ENCODE measurements around the gene KIF16B. TPM values are rescaled to one million over a fixed set of nuclear protein-coding genes. Genes with fewer than 3 reads are reported as not detected.

The KIF16B gene
- total and polyA plus RNA-seq, 2 of the 8 experiments (the other 6 are each of a cell fraction or from before 2014, with no cell fraction given) = 3.0 to 9.2 TPM

GRCh38 chr20:16451001-16451400, 122.2 kb downstream of the KIF16B start:
- no peaks in the 10 kb centered on the region for H3K79me2 ChIP-seq (ENCODE audit: control insufficient read depth in 1 of 2, insufficient read depth in 2 of 2, low read length in 2 of 2)
- H3K79me1 ChIP-seq (ENCODE audit: low read depth, low read length) = no peaks in the 10 kb centered on the region; the same call in 1 of the 2 replicates
- H3K27me3 ChIP-seq (replicated peaks in 1 of 4; ENCODE audit: control insufficient read depth in 3 of 4, extremely low read depth in 1 of 4, insufficient read depth in 3 of 4, low read length in 3 of 4) = no peaks in the 10 kb centered on the region; a peak in 1 of 7 replicates
- no peak overlapping the region for H2AFZ ChIP-seq (ENCODE audit: low read length)
- H3K9ac ChIP-seq (replicated peaks in 1 of 4; ENCODE audit: extremely low read depth in 1 of 4, low read depth in 3 of 4, low read length in 3 of 4) = no peak overlapping the region
- H3K23me2 ChIP-seq (ENCODE audit: low read depth, low read length) = no peaks in the 10 kb centered on the region
- no peak overlapping the region for H3K14ac ChIP-seq (ENCODE audit: insufficient read length)
- H2AK5ac ChIP-seq (ENCODE audit: low read depth, low read length) = no peak overlapping the region
- no peak overlapping the region for H4K91ac ChIP-seq (replicated peaks; ENCODE audit: insufficient read length, low read length)
- H4K8ac ChIP-seq (ENCODE audit: extremely low read depth, insufficient read depth, low read length) = no peak overlapping the region
- H4K5ac ChIP-seq (ENCODE audit: insufficient read length, low read depth, low read length) = no peak overlapping the region
- no peaks in the 10 kb centered on the region for H4K20me1 ChIP-seq (replicated peaks in 1 of 2; ENCODE audit: control insufficient read depth in 1 of 2, insufficient read depth in 2 of 2, low read length in 2 of 2)
- no peak overlapping the region for H2BK120ac ChIP-seq (replicated peaks; ENCODE audit: low read depth, low read length)
- no peaks in the 10 kb centered on the region for H3K36me3 ChIP-seq (ENCODE audit: control insufficient read depth in 2 of 4, insufficient read depth in 4 of 4, low read length in 3 of 4)
- no peak overlapping the region for H3K56ac ChIP-seq (replicated peaks; ENCODE audit: insufficient read length, low read depth, low read length)
- no peak overlapping the region for H2BK12ac ChIP-seq (ENCODE audit: low read depth, low read length)
- FAIRE-seq (no peak), DNase-seq (ENCODE audit: low read depth in 1 of 2, low spot score in 2 of 2) (no peak)
- WGBS, 2 experiments (ENCODE audit: extremely low coverage in 1 of 2, insufficient coverage in 1 of 2, insufficient read length in 1 of 2, insufficient replicate concordance in 2 of 2, low coverage in 1 of 2, low lambda C conversion rate in 2 of 2, missing lambda C conversion rate in 1 of 2) = 94% methylated on average over 8 of the region's 8 CpGs; no CpG with 5 or more reads in 1 of the 2 experiments
- no peak overlapping the region for H2BK15ac ChIP-seq (ENCODE audit: low read length)
- H3K18ac ChIP-seq (ENCODE audit: extremely low read depth, low read length) = no peak overlapping the region
- CTCF ChIA-PET (ENCODE audit: partially characterized antibody) = interaction anchor here (1.4 to 1.5 kb wide), 2 partner anchors 18 to 25 kb away, joined by 3 to 5 read pairs; no protein-coding TSS in a partner anchor
- no peak overlapping the region for H3K4me2 ChIP-seq (ENCODE audit: insufficient read depth in 1 of 2, low read depth in 2 of 2, low read length in 2 of 2)
- no peak overlapping the region for H3K4me3 ChIP-seq (ENCODE audit: extremely low read depth in 1 of 4, insufficient read depth in 2 of 4, low read depth in 3 of 4, low read length in 4 of 4)
- H2BK5ac ChIP-seq (ENCODE audit: low read depth, low read length) = no peak overlapping the region
- no peak overlapping the region for H3K23ac ChIP-seq (ENCODE audit: insufficient read length)
- POLR2A ChIA-PET (ENCODE audit: partially characterized antibody) = no interaction called here
- no peaks in the 10 kb centered on the region; a peak in 1 of 7 replicates for H3K4me1 ChIP-seq (replicated peaks in 1 of 4; ENCODE audit: control insufficient read depth in 3 of 4, insufficient read depth in 4 of 4, low read length in 3 of 4)
- H3K27ac ChIP-seq (ENCODE audit: low read depth, low read length) = no peak overlapping the region
- no peak overlapping the region for H2BK20ac ChIP-seq (ENCODE audit: low read length)
- TF ChIP-seq SAP30 (IDR thresholded peaks at IDR 0.05; ENCODE audit: insufficient read depth, insufficient replicate concordance, low read length) = no peak
- H3K4ac ChIP-seq (replicated peaks; ENCODE audit: insufficient read length, low read depth, low read length) = no peak overlapping the region
- no peaks in the 10 kb centered on the region for H3K9me3 ChIP-seq (ENCODE audit: insufficient read depth in 2 of 2, low read depth in 1 of 2, low read length in 1 of 2)

Data from H1 (cell line).